Endothelial cell of umbilical vein (primary cell): ENCODE data around the gene ATP2C2. TPM values are rescaled to one million over a fixed set of nuclear protein-coding genes. Genes with fewer than 3 reads are reported as not detected.

Source experiments
- BruUV-seq: library from RNA; stranded (reverse); fragments of 400-500 nt; replicated peaks from 2 replicates; lab custom pipeline; 2021; lab: Mats Ljungman, UMichigan
- CTCF ChIA-PET: fragments of 300-600, 350-600 bp; sonication (Branson Sonifier 250); formaldehyde crosslinking; loops from one replicate; lab custom pipeline; 2021; ENCODE audit warnings: antibody characterized with exemption, inconsistent platforms; lab: Charles Lee
- POLR2A ChIA-PET: fragments of 300-600, 350-600 bp; sonication (Branson Sonifier 250); formaldehyde crosslinking; loops from one replicate; lab custom pipeline; 2021; ENCODE audit warnings: antibody characterized with exemption, inconsistent platforms; lab: Charles Lee
- DNase-seq: peaks from one replicate; pipeline ENCODE4 v3.0.0-alpha.2; 2011; ENCODE audit warnings: low read depth, low spot score
- FAIRE-seq: peaks from 2 replicates; lab custom pipeline; 2011; peaks lifted over from hg19 to GRCh38; lab: Jason Lieb, UNC
- H2AFZ ChIP-seq: 2 replicates; pipeline ENCODE4 v1.6.0; 2012; ENCODE audit warnings: low read depth, low read length, control low read depth, inconsistent platforms
- H3K27ac ChIP-seq: 2 replicates; pipeline ENCODE4 v1.5.1; 2011; ENCODE audit warnings: low read depth, mild to moderate bottlenecking, control low read depth, low read length, moderate library complexity; ENCODE audit not compliant: insufficient read depth
- H3K27me3 ChIP-seq, 2 experiments: 2 replicates each; pipeline versions ENCODE4 v1.6.0 to v1.6.1; 2011; ENCODE audit warnings: low read length in 2 of 2, mixed read lengths in 1 of 2; ENCODE audit not compliant: control insufficient read depth in 2 of 2, insufficient read depth in 2 of 2
- H3K36me3 ChIP-seq, 2 experiments: 2 replicates in 1 of 2; 3 replicates in 1 of 2; pipeline ENCODE4 v1.5.1; 2011; ENCODE audit warnings: low read length in 2 of 2, mild to moderate bottlenecking in 1 of 2, moderate library complexity in 1 of 2; ENCODE audit not compliant: control insufficient read depth in 2 of 2, insufficient read depth in 2 of 2; ENCODE audit errors: extremely low read depth in 1 of 2
- H3K4me1 ChIP-seq: 3 replicates; pipeline ENCODE4 v1.5.1; 2011; ENCODE audit warnings: mild to moderate bottlenecking, low read length; ENCODE audit not compliant: control insufficient read depth, insufficient read depth; ENCODE audit errors: extremely low read depth
- H3K4me2 ChIP-seq: 2 replicates; pipeline ENCODE4 v1.6.1; 2011; ENCODE audit warnings: low read length, control low read depth, mixed read lengths; ENCODE audit not compliant: insufficient read depth
- H3K4me3 ChIP-seq, 3 experiments: fragments of 200-600 bp in 1 of 3; sonication (generic), shearing (Covaris generic) in 1 of 3; replicated peaks in 1 of 3; 2 replicates each; pipeline ENCODE4 v1.5.1; 2011 to 2016; ENCODE audit warnings: control low read depth in 3 of 3, low read length in 3 of 3, mild to moderate bottlenecking in 2 of 3, inconsistent platforms in 1 of 3, low read depth in 1 of 3, moderate library complexity in 1 of 3; ENCODE audit not compliant: insufficient read depth in 1 of 3
- H3K79me2 ChIP-seq: 2 replicates; pipeline ENCODE4 v1.6.0; 2012; ENCODE audit warnings: low read length, inconsistent platforms; ENCODE audit not compliant: control insufficient read depth, insufficient read depth
- H3K9ac ChIP-seq: replicated peaks from 2 replicates; pipeline ENCODE3; 2011; ENCODE audit warnings: low read length, control low read depth; ENCODE audit not compliant: insufficient read depth; ENCODE audit errors: extremely low read depth
- H3K9me1 ChIP-seq: replicated peaks from 3 replicates; pipeline ENCODE4 v1.6.0; 2011; ENCODE audit warnings: mild to moderate bottlenecking, low read length; ENCODE audit not compliant: control insufficient read depth, insufficient read depth; ENCODE audit errors: extremely low read depth
- H3K9me3 ChIP-seq: replicated peaks from 2 replicates; pipeline ENCODE4 v1.5.1; 2012; ENCODE audit warnings: low read length, inconsistent platforms; ENCODE audit not compliant: control insufficient read depth, insufficient read depth
- H4K20me1 ChIP-seq: replicated peaks from 2 replicates; pipeline ENCODE3; 2011; ENCODE audit warnings: mild to moderate bottlenecking, low read length; ENCODE audit not compliant: control insufficient read depth, insufficient read depth; ENCODE audit errors: extremely low read depth
- CTCF ChIP-seq, 2 donors: IDR thresholded peaks; 1 replicate in 1 of 2; 2 replicates in 1 of 2; pipeline ENCODE4 v1.5.1; 2011; ENCODE audit warnings: low read length in 2 of 2, mild to moderate bottlenecking in 2 of 2, moderate library complexity in 2 of 2, control low read depth in 1 of 2, inconsistent platforms in 1 of 2, low read depth in 1 of 2; ENCODE audit not compliant: insufficient read depth in 1 of 2; ENCODE audit errors: extremely low read depth in 1 of 2
- FOS ChIP-seq: IDR thresholded peaks from 2 replicates; pipeline ENCODE4 v1.6.1; 2011; ENCODE audit warnings: mild to moderate bottlenecking, low read length, moderate library complexity, borderline replicate concordance; ENCODE audit not compliant: insufficient read depth
- MAX ChIP-seq: IDR thresholded peaks from 2 replicates; pipeline ENCODE4 v1.6.1; 2011; ENCODE audit not compliant: insufficient read depth, insufficient read length
- MYC ChIP-seq: IDR thresholded peaks from one replicate; pipeline ENCODE4 v1.6.1; 2011; ENCODE audit warnings: mild to moderate bottlenecking, low read depth, low read length
- POLR2A ChIP-seq: IDR thresholded peaks from 2 replicates; pipeline ENCODE4 v1.6.1; 2012; ENCODE audit warnings: low read depth, mild to moderate bottlenecking, control low read depth, low read length
- dilution Hi-C: fragments of 300-500 bp; cut with MboI; formaldehyde crosslinking; loops from one replicate; pipeline ENCODE4 v1.15.0; 2019; ENCODE audit warnings: low sequenced_read_pairs; ENCODE audit not compliant: extremely low pct_ligation_motif_present
- intact Hi-C: fragments of 100-400 bp; cut with micrococcal nuclease; formaldehyde crosslinking; loops from one replicate; pipeline ENCODE4 v1.10.0; 2022
- polyA plus RNA-seq, 4 experiments: library from polyadenylated mRNA; depleted of rRNA in 3 of 4; stranded (reverse) in 3 of 4; unstranded in 1 of 4; fragments of >200 nt; gene quantifications; 2 replicates each; pipeline versions ENCODE4 v1.2.1 to v1.2.3, GENCODE V29; 2011 to 2012; ENCODE audit warnings: missing spikeins in 1 of 4
- total RNA-seq: library from RNA; stranded (reverse); gene quantifications from 2 replicates; pipeline ENCODE4 v1.2.3, GENCODE V29; 2021

ATP2C2 gene
- total and polyA plus RNA-seq, 2 donors (not counting 3 experiments of a cell fraction or from before 2014, with no cell fraction given): not detected

GRCh38 chr16:84379709-84380362, 11.5 kb downstream of the ATP2C2 start:
- DNase-seq (no peak), FAIRE-seq (no peak)
- Histone ChIP-seq H3K36me3 (no peaks in the 10 kb centered on the region), H4K20me1 (no peaks in the 10 kb centered on the region), H3K9me3 (no peaks in the 10 kb centered on the region), H3K4me3 (no peak overlapping the region), H3K79me2 (no peaks in the 10 kb centered on the region), H3K9ac (no peak overlapping the region), H3K4me1 (no peaks in the 10 kb centered on the region), H3K27ac (no peak overlapping the region), H3K4me2 (no peak overlapping the region), H3K27me3 (no peaks in the 10 kb centered on the region), H2AFZ (no peak overlapping the region), H3K9me1 (no peaks in the 10 kb centered on the region)
- CTCF ChIA-PET: no interaction called here
- dilution Hi-C loops: no loop called here
- intact Hi-C loops: no loop called here
- POLR2A ChIA-PET: no interaction called here
- TF ChIP-seq MAX (no peak), CTCF (IDR thresholded peaks at IDR 0.05; ENCODE audit: extremely low read depth in 1 of 2, insufficient read depth in 1 of 2, low read depth in 1 of 2, low read length in 2 of 2) (no peak)
- BruUV-seq: no TSS peak

- ChIA-PET CTCF (no interaction called here), POLR2A (no interaction called here)
- H3K4me1 ChIP-seq: no peaks in the 10 kb centered on the region
- no peak overlapping the region for H3K4me3 ChIP-seq
- no peaks in the 10 kb centered on the region for H3K9me3 ChIP-seq
- H3K27me3 ChIP-seq: no peaks in the 10 kb centered on the region
- no peak overlapping the region for H3K27ac ChIP-seq
- TF ChIP-seq MYC: no peak
- TF ChIP-seq FOS: no peak
- TF ChIP-seq POLR2A: no peak
- no peak overlapping the region for H3K9ac ChIP-seq
- H2AFZ ChIP-seq: no peak overlapping the region
- intact Hi-C loops (no loop called here), dilution Hi-C loops (no loop called here)
- no peak for DNase-seq
- no peaks in the 10 kb centered on the region for H4K20me1 ChIP-seq
- no peaks in the 10 kb centered on the region for H3K9me1 ChIP-seq
- no peak for FAIRE-seq
- no peaks in the 10 kb centered on the region for H3K79me2 ChIP-seq
- H3K36me3 ChIP-seq: no peaks in the 10 kb centered on the region
- H3K4me2 ChIP-seq: no peak overlapping the region
- no TSS peak for BruUV-seq
Measured at GRCh38 chr16:84380405-84380804, 12.1 kb downstream of the ATP2C2 start.
